ENCODE measurements around the gene FBXW7.
A peak's percentile ranks its signal among the peaks of the same experiment; 100 is the strongest.

FBXW7 gene

DNA sequence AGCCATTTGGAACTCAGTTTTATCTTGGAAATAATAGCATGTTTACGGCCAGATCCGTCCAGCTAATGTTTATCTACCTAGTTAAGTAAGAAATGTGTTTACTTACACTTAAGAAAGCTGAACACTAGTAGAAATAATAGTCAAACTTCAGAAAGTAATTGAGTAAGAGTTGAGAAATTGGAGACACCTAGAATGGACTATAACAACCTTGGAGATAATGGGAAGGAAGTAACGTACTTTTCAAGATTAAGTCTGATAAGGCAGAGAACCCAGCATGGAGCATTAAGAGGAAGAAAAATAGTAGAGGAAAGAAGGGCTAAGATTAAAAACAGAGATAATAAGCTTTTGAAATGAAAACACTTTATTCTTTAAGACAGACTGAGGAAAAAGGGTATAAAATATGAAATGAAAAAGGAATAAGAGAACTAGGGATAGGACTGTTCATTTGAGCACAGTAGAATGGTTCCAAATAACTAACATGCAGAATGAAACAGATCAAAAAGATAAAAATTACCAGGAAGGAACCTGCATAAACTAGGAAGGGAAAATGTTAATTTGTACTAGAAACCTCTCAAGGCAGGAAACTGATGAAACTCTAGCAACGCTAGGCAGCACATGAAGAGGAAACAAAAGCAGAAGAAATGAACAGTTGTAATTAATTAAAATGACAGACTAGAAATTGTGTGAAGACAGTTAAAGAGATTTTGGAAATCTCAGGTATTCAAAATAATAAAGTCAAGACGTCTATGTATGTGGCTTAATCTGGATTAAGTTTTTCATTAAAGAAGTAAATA, 71.7 kb downstream of the FBXW7 start:
- no peak for DNase-seq

DNA sequence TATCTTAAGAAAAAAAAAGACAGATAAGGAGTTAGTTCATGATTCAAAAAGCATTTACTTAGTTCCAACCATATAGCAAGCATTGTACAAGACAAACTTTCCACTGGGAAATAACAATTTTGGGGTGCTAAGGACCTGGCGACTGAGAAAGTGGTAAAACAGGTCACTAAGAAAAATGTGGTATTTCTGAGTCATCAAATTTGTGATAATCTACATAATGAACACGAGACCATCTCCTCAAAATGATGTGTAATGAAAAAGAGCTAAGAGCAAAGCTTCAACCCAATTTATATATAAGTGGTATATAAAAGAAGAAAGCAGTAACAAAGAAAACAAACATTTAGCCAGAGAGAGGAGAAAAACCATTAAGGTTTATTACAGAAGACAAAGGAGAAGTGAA, 72.3 kb downstream of the FBXW7 start:
- DNase-seq: no peak

DNA sequence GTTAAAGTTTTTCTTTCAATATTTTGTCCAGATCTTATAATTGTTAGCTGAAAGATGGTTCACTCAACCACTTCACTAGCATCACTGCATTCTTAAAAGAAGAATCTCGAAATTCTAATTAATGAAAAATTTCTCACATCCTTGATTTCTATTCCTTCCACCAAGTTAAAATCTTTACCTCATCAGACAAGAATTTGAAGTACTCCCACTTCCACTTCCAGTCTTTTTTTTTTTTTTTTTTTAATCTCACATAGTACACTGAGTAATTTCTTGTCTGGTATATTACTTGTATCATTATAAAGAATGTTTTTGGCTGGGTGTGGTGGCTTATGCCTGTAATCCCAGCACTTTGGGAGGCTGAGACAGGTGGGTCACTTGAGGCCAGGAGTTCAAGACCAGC, 73.2 kb downstream of the FBXW7 start:
- DNase-seq: no peak

DNA sequence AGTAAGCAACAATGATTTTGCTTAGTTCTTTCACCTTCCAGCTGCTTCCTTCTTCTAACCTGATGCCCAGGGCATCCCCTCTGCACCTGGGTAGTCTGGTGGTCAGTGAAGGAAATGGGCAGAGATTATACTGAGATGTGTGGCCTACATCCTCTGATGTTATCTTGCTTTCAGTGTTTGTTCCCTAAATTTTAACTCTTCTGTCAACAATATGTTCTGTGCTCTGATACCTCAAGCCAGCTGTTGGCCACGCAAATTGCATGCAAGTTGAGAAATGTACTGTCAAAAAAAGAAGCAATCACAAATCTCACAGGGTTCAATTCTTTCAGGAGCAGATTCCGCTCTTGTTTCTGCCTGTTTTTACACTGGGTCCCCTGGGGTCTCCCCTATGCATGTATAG, 73.8 kb downstream of the FBXW7 start:
- DNase-seq: no peak

DNA sequence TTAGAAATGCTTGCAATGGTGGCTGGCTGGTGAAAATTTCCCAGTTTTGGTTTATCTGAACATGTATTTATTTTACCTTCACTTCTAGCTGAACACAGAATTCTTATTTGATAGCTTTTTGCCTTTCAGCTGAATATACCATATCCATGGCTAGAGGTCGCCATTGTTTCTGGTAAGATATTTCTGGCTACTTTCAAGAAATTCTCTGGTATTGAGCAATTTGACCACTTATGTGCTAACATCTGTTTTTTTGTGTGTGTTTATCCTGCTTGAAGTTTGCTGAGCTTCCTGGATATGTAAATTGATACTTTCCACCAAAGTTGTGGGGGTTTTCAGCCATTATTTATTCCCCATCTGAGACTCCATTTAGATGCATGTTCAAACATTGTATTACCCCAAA, 75.4 kb downstream of the FBXW7 start:
- DNase-seq: no peak

DNA sequence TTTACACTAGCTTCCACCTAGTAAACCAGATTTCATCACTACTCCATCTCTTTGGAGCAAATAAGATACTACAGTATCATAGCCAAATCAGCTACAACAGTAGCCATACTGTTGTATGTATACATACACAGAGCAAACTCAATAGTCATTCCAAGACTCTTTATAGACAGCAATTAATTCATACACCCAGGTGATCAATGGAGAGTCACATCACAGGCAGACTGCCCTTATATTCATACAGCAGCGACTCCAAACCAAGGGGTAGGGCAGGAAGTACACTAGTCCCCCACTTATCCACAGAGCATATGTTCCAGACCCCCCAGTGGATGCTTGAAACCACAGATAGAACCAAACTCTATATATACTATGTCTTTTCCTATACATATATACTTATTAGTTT, 76.6 kb downstream of the FBXW7 start:
- DNase-seq: no peak

DNA sequence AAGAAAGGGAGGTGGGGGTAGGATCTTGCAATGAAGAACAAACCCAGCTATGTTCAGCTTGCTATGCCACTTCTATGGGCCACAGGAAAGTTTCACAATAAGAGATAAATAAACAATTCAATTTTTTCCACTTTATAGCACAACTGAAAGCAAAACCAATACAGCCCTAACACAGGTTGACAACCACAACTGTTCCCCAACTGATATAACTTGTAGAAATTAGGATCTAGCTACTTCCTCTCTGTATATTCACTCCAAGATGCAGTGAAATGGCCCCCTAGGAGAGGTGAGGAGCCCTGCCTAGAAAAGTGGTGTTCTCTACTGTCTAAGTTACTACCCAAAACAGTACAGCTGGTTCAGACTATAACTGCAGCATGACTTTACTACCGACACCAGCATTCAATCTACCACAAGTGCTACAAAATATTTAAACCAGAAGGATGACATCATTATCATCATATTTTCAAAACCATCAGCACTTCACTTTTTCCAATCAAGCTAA, 77.0 kb downstream of the FBXW7 start:
- no peak for DNase-seq

DNA sequence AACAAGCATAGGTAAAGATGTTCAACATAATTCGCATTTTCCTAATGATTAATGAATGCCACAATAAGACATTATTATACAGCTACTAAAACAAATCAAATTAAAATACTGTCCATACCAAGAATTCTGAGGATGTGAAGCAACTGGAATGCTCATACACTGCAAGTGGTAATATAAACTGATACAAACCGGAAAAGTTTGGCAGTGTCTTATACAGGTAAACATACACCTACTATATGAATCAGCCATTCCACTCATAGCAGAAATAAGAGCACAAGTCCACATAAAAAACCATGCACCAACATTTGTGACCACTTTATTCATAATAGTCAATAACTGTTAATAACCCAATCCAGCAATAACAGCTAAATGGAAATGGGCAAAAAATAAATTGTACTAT, 79.3 kb downstream of the FBXW7 start:
- no peak for DNase-seq

DNA sequence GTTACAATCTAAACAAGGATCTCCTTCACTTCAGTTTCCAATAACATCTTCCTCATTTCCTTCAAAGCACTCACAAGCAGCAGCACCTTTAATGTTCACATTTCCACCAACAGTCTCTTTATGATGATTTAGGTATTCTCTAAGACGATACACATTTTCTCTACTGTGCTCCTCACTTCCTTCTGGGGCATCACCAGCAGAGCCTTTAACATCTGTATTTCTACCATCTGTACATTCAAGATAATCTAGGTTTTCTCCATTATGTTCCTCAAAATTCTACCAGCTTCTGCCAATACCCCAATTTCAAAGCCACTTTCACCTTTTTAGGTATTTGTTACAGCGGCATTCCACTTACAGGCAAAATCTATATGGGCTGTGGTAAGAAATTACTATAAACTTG, 80.6 kb downstream of the FBXW7 start:
- DNase-seq: no peak

DNA sequence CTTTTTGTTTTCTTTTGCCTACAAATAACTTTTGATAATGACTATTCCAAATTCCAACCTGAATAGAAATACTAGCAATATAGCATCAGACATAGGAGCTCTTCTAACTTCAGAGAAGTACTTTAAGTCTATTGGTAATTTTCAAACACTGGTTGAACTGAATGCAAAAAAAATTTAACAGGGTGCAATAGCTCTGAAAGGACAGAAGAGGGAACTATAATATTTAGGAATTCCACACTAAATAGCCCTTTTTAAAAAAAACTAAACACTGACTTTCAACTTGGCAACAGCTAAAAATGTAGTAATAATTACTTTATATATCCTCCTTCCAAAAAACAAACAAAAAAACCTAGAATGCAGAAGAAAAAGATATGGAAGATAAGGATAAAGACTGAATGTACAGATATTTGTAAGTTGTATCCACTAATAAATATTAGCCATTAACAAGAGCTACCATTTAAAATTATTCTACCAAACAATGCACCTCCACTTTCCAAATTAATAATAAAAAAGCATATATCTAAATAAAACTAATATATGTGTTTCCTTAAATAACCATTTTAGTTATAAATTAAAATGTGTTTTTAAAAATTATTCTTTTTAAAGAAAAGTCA, 81.4 kb downstream of the FBXW7 start:
- peak in 1 of 2 donors; percentile 29 for DNase-seq

DNA sequence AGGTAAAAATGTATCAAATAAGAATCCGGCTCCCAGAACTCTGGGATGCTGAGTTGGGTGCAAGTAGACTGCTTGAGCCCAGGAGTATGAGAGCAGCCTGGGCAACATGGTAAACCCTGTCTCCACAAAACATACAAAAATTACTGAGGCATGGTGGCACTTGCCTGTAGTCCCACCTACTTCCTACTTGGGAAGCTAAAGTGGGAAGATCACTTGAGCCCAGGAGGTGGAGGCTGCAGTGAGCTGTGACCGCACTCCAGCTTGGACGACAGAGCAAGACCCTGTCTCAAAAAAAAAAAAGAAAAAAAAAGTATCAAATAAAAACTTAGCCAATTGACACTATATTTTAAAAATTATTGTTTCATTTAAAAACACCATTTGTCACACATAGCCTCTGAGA, 84.4 kb downstream of the FBXW7 start:
- no peak for DNase-seq

DNA sequence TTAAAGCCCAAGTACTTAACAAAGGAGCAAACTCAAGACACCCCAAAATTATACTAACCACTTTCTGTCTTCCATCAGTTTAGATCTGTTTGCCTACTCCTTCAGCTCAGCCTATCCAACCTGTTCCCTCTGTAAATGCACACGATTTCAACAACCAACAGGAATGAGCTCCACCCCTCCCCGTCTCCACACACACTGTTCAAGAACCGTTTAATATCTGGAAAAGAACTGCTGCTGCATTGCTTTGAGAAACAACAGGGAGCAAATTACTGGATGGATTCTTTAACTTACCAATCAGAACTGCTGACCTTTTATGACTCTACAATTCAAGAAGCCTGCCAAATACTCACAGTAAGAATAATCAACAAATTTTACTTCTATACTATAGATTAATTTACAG, 87.0 kb downstream of the FBXW7 start:
- DNase-seq: no peak

DNA sequence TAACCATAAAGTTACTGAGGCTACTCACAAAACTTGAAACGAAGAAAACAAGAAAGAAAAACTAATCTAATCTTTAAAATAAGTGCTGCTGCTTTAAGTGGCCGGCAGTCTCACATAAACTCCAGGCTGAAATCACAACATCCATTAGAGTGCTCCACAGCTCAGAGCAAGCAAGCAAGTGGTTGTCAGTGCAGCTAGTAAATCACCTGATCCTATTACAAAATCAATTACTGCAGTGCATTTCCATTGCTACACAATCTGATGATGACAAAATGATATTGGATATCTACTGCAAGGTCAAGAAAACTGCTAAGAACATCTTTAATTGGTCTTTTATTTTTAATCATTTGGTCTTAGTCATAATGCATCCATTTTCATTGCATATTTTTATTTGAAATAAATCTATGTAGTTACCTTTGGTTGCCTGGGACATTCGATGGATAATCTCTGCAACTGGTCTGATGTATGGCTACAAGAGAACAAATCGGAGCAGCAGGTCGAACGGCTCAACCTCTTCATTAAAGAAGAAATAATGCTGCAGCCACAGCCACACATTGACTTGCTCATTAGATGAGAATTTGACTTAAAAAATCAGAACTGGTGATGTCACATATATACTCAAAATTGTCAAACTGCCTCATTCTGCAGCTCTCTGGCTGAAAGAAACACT, 87.7 kb downstream of the FBXW7 start:
- DNase-seq: no peak

DNA sequence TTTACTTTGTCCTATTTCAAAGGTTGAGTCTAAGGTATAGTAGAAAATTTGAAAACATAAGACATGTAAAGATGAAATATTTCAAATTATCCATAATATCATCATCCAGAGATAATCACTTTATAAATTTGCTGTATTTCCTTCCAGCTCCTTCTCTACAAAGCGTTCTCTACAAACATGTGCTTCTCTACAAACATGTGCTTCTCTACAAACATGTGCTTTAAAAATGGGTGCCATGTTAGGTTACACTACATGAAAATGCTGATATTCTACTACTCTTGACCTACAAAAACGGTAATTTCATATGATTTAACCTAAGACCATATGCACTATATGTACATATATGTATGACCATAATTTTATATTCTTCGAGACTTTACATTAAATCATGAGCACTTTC, 92.0 kb downstream of the FBXW7 start:
- no peak for DNase-seq

DNA sequence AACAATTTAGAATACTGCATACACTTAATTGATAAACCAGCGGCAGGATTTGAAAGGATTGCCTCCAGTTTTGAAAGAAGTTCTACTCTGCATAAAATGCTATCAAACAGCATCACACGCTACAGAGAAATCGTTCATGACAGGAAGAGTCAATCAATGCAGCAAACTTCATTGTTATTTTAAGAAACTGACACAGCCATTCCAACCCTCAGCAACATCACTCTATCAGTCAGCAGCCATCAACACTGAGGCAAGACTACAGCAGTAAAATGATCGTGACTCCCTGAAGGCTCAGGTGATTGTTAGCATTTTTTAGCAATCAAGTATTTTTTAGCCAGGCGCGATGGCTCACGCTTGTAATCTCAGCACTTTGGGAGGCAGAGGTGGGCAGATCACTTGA, 98.3 kb downstream of the FBXW7 start:
- DNase-seq: no peak

DNA sequence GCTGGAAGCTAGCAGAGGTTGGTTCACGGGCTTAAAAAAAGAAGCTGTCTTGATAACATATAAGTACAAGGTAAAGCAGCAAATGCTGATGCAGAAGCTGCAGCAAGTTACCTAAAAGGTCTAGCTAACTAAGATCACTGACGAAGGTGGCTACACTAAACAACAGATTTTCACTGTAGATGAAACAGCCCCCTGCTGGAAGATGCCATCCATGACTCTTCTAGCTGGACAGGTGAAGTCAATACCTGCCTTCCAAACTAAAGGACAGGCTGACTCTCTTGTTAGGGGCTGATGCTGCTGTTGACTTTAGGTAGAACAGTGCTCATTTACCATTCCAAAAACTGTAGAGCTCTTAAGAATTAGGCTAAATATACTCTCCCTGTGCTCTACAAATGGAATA, 99.5 kb downstream of the FBXW7 start:
- no peak for DNase-seq

DNA sequence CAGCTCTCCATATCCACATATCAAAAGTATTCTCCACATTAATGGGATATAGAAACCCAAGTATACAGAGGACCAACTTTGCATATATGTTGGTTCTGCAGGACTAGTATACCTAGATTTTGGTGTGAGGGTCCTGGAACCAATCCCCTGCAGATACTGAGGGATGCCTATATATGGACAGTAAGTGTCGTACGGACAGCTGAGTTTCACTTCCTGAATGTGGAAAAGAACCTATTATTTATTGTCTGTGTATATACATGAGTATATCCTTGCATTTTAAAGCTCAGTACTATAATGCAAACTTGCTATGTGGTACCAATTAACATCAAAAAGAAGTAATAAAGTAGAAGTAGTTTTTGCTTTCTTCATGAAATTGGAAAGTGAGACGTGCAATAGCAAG, 101.9 kb downstream of the FBXW7 start:
- DNase-seq: no peak

DNA sequence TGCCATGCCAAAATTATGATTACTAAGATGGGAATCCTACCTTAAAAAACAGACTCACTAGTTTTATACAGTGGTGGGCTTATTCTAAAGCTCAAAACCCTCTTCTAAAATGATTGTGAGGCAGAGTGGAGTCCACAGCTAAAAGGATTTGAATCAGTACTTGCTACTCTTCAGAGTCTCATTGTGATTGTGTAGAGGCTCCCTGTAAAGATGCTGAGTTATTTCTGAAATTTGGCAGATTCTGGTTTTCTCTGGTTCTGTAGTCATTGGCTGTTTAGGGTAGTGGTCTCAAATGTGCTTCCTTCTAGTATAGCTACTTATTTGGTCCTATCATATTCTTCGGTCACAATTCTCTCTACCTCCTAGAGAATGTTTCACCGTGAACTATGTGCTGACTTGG, 104.1 kb downstream of the FBXW7 start:
- no peak for DNase-seq

DNA sequence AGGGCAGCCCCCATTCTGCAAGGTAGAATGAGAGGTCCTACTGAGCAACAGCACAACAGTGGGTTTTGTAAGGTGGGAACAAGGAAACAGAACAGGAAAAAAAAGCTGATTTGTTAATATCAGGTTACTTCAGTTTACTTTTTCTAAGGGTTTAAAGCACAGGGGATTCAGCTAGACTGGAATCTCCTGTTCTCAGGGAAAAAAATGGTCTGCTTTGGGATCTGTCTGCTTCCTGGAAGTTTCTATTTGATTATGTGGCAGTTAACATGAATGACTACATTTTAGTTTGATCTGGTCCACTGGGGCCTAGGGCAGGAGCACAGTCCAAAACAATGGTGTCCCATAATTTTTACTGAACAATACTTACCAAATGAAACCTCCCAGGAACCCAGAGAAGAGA, 104.6 kb downstream of the FBXW7 start:
- no peak for DNase-seq

DNA sequence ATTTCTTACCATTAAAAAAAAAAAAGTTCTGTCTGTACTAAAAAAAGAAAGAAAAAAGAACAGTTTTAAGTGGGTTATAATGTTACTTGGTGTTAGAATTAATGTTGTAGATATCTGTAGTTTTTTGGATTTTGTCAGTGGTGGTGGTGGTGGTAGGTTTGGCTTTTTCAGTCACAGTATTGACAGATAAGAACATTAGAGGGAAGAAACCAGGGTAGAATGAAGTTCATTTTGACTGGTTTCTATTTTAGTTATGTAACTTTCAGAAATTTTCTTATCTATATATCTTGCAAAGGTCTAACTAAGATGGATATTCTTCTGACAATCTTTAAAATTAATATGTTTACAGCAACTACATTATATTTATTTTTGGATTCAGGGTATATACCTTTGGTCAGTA, 105.4 kb downstream of the FBXW7 start:
- no peak for DNase-seq

DNA sequence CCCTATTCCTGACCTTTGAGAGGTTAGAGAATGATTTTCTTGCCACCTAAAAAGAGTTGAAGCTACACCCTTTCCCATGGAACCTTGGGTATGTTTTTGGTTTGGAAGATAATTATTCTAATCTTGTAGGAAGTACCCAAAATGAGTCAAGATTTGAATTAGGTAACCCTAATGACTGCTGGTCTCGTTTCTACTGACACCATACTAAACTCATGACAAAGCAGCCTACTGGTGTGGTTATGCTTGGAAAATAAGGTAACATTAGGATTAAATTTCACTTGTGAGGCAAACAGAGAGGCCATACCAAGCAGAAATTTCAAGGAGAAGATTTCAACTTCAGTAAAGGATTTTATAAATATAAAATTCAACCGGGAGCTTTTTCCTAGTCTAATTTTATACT, 107.9 kb downstream of the FBXW7 start:
- no peak for DNase-seq

DNA sequence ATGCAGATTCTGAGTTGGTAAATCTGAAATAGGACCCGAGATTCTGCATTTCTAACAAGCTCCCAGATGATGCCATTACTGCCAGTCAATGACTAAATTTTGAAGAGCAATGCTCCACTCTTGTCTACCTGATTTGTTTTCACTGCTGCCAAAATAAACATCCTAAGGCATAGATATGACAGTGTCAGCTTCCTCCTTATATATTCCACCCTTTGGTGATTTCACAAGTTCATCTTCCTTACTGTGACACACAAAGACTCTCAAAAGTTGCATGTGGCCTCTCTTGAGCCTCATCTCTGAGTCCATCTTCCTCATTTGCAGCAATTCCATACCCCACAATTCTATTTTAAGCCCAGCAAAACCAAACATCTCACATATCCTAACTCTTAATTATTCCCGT, 110.9 kb downstream of the FBXW7 start:
- DNase-seq: no peak

DNA sequence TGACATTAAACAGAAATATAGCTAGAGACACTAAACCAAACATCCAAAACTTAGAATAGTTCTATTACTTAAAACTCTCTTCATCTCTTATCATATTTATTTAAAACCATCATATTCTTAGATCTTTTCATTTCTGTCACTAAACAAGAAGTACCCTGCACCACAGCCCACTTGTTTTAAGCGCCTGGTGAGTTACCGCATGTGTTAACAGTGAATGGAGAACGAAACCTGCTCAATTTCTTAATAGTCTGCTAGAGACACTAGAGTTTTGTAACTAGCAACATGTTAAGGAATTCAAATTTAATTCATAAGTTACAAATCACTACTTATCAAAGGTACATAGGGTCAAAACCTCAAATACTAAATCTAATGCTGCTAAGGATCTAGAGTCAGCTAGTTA, 111.5 kb downstream of the FBXW7 start:
- no peak for DNase-seq

DNA sequence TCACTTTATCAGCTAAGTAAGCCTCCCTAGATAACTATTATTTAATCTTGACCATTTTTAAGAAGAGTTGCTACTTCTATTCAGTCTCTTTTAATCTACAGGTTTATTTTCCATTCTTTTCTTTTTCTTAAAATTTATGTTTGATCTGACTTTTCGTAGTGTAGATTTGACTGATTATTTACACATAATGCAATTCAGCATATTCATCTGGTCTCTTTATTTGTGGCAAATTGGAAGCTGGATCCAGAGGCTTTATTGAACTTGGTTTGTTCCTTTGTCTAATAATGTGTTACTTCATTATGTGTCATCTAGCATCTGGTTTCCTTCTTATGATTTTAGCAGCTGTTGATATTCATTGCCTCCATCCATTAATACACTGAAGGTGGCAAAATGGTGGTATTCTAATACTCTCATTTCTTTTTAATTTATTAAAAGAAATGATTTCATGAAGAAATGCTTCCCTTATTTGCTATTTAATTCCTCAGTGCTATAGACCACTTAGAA, 113.0 kb downstream of the FBXW7 start:
- no peak for DNase-seq
